HepG2 (cell line): Measurements from ENCODE around the gene GPALPP1. TPM values are rescaled to one million over a fixed set of nuclear protein-coding genes. Genes with fewer than 3 reads are reported as not detected.

Experiments
- DMAP1 ChIP-seq: IDR thresholded peaks from 2 replicates; pipeline ENCODE4 v1.6.1; 2016
- HOXA3 ChIP-seq: sonication (generic); formaldehyde crosslinking; IDR thresholded peaks from 2 replicates; pipeline ENCODE4 v1.5.0; 2020; ENCODE audit warnings: missing genetic modification reagents
- KAT2B ChIP-seq: fragments of 150-350 bp; IDR thresholded peaks from 2 replicates; pipeline ENCODE4 v1.6.1; 2014; ENCODE audit warnings: low read depth, low read length, borderline replicate concordance
- MIER2 ChIP-seq: IDR thresholded peaks from 2 replicates; pipeline ENCODE4 v1.6.1; 2016; ENCODE audit warnings: missing biosample characterization, missing genetic modification reagents
- MYNN ChIP-seq: sonication (generic); formaldehyde crosslinking; IDR thresholded peaks from 2 replicates; pipeline ENCODE4 v1.4.0; 2020; ENCODE audit warnings: mild to moderate bottlenecking, low read depth, missing genetic modification reagents
- MZF1 ChIP-seq: sonication (generic); formaldehyde crosslinking; IDR thresholded peaks from 2 replicates; pipeline ENCODE4 v1.8.1; 2023; ENCODE audit warnings: mild to moderate bottlenecking, missing genetic modification reagents, borderline replicate concordance
- SMAD9 ChIP-seq: sonication (generic); formaldehyde crosslinking; IDR thresholded peaks from 2 replicates; pipeline ENCODE4 v1.5.1; 2020; ENCODE audit warnings: mild to moderate bottlenecking, missing genetic modification reagents
- SP140L ChIP-seq: sonication (generic); formaldehyde crosslinking; IDR thresholded peaks from 2 replicates; pipeline ENCODE4 v1.4.0; 2020; ENCODE audit warnings: missing genetic modification reagents, borderline replicate concordance
- ZNF12 ChIP-seq: sonication (generic); formaldehyde crosslinking; IDR thresholded peaks from 2 replicates; pipeline ENCODE4 v1.5.0; 2020; ENCODE audit warnings: missing genetic modification reagents
- ZNF3 ChIP-seq: IDR thresholded peaks from 2 replicates; pipeline ENCODE4 v1.7.0; 2017; ENCODE audit warnings: inconsistent platforms
- ZNF343 ChIP-seq: sonication (generic); formaldehyde crosslinking; IDR thresholded peaks from 2 replicates; pipeline ENCODE4 v1.4.0; 2020; ENCODE audit warnings: mild to moderate bottlenecking, missing genetic modification reagents
- ZNF350 ChIP-seq: sonication (generic); formaldehyde crosslinking; IDR thresholded peaks from 2 replicates; pipeline ENCODE4 v1.4.0; 2020; ENCODE audit warnings: mild to moderate bottlenecking, low read depth, missing genetic modification reagents, borderline replicate concordance
- ZNF567 ChIP-seq: sonication (generic); formaldehyde crosslinking; IDR thresholded peaks from 2 replicates; pipeline ENCODE4 v1.8.1; 2023; ENCODE audit warnings: mild to moderate bottlenecking, missing genetic modification reagents, borderline replicate concordance
- polyA plus RNA-seq, 8 experiments: library from polyadenylated mRNA; depleted of rRNA in 3 of 8; stranded (reverse) in 7 of 8; unstranded in 1 of 8; fragments of >200 nt; fragmentation: Illumina TruSeq in 4 of 8; extraction: Trizol in 4 of 8; gene quantifications; 2 replicates each; pipeline versions ENCODE4 v1.2.1 to v1.2.3, GENCODE V29; 2011 to 2016; ENCODE audit warnings: low read depth in 4 of 8, missing spikeins in 1 of 8, mixed read lengths in 1 of 8; ENCODE audit not compliant: insufficient read depth in 1 of 8
- total RNA-seq, 5 experiments: library from RNA; depleted of rRNA; stranded (reverse); fragments of >200 nt; fragmentation: Illumina TruSeq; extraction: Trizol; gene quantifications; 2 replicates each; pipeline ENCODE4 v1.2.3, GENCODE V29; 2016; ENCODE audit warnings: low read depth in 1 of 5
- TF ChIP-seq, protein P1 (sequence below): fragments of 450-650 bp; IDR thresholded peaks from 2 replicates; pipeline ENCODE4 v1.6.1; 2017
- TF ChIP-seq, protein P2 (sequence below): sonication (generic); formaldehyde crosslinking; IDR thresholded peaks from 2 replicates; pipeline ENCODE4 v1.4.0; 2020; ENCODE audit warnings: missing genetic modification reagents
- TF ChIP-seq, protein P3 (sequence below): sonication (generic); formaldehyde crosslinking; conservative IDR thresholded peaks from 2 replicates; pipeline ENCODE4 v1.4.0; 2020; ENCODE audit warnings: mild to moderate bottlenecking, missing genetic modification reagents, moderate library complexity
- TF ChIP-seq, protein P4 (sequence below): IDR thresholded peaks from 2 replicates; pipeline ENCODE4 v1.6.1; 2016; ENCODE audit warnings: low read depth, missing genetic modification reagents, missing compliant biosample characterization

Gene GPALPP1
- total and polyA plus RNA-seq, 2 of the 13 experiments (the other 11 are each of a cell fraction or from before 2014, with no cell fraction given) = 12.1 to 23.1 TPM

DNA sequence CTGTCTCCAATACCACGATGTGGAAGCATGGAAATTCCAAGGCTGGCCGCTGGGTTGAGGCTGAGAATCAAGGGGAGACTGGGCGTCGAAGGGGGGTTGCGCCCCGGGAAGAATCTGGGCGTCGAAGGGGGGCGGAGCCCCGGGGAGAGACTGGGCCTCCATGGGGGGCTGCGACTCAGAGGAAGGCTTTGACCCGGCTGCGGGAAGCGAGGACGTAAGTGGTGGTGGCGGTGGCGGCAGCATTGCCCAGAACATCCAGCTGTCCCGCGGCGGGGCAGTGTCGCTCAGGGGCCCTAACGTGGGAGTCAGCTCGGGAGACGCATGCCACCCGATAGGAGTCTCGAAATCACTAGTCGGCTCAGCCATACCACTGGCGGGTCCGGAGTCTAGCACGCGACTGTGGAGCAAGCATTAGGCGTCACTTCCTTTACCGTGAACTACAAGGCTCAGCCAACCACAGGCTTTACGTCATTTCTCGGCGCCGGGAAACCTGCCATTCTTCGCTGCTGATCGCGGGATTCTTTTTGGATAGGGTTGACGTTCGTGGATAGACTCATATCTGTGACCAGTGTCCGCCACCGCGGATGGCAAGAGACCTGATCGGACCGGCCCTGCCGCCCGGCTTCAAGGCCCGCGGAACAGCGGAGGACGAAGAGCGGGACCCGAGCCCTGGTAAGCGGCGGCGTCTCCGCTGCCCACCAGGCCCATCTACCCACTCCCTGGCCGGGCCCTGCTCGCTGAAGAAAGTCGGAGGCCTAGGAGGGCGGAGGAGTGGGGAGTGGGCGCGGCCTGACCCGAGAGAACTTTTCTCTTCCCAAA lies at the start of gene GPALPP1, which contains the start of gene NUFIP1 (continued):
- TF ChIP-seq, protein P1, sequence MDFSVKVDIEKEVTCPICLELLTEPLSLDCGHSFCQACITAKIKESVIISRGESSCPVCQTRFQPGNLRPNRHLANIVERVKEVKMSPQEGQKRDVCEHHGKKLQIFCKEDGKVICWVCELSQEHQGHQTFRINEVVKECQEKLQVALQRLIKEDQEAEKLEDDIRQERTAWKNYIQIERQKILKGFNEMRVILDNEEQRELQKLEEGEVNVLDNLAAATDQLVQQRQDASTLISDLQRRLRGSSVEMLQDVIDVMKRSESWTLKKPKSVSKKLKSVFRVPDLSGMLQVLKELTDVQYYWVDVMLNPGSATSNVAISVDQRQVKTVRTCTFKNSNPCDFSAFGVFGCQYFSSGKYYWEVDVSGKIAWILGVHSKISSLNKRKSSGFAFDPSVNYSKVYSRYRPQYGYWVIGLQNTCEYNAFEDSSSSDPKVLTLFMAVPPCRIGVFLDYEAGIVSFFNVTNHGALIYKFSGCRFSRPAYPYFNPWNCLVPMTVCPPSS = no peak
- TF ChIP-seq, protein P2, sequence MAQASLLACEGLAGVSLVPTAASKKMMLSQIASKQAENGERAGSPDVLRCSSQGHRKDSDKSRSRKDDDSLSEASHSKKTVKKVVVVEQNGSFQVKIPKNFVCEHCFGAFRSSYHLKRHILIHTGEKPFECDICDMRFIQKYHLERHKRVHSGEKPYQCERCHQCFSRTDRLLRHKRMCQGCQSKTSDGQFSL (CRISPR knock-in tag) = no peak; the same call in 1 of the 2 replicates
- TF ChIP-seq SP140L = no peak
- TF ChIP-seq KAT2B = no peak
- TF ChIP-seq ZNF3 = 0 out of 2 replicates have a peak, but pooled peaks have one; percentile 20
- TF ChIP-seq DMAP1 (CRISPR knock-in tag) = peak; percentile 96
- no peak for TF ChIP-seq ZNF12 (CRISPR knock-in tag)
- TF ChIP-seq HOXA3 (CRISPR knock-in tag) = peak; percentile 97
- TF ChIP-seq, protein P3, sequence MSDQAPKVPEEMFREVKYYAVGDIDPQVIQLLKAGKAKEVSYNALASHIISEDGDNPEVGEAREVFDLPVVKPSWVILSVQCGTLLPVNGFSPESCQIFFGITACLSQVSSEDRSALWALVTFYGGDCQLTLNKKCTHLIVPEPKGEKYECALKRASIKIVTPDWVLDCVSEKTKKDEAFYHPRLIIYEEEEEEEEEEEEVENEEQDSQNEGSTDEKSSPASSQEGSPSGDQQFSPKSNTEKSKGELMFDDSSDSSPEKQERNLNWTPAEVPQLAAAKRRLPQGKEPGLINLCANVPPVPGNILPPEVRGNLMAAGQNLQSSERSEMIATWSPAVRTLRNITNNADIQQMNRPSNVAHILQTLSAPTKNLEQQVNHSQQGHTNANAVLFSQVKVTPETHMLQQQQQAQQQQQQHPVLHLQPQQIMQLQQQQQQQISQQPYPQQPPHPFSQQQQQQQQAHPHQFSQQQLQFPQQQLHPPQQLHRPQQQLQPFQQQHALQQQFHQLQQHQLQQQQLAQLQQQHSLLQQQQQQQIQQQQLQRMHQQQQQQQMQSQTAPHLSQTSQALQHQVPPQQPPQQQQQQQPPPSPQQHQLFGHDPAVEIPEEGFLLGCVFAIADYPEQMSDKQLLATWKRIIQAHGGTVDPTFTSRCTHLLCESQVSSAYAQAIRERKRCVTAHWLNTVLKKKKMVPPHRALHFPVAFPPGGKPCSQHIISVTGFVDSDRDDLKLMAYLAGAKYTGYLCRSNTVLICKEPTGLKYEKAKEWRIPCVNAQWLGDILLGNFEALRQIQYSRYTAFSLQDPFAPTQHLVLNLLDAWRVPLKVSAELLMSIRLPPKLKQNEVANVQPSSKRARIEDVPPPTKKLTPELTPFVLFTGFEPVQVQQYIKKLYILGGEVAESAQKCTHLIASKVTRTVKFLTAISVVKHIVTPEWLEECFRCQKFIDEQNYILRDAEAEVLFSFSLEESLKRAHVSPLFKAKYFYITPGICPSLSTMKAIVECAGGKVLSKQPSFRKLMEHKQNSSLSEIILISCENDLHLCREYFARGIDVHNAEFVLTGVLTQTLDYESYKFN = no peak
- TF ChIP-seq ZNF567 (CRISPR knock-in tag) = no peak
- TF ChIP-seq MYNN (CRISPR knock-in tag) = no peak
- peak; percentile 58; the same call in 1 of the 2 replicates for TF ChIP-seq ZNF350 (CRISPR knock-in tag)
- TF ChIP-seq MZF1 (CRISPR knock-in tag) = no peak
- TF ChIP-seq MIER2 (CRISPR knock-in tag) = no peak
- TF ChIP-seq, protein P4, sequence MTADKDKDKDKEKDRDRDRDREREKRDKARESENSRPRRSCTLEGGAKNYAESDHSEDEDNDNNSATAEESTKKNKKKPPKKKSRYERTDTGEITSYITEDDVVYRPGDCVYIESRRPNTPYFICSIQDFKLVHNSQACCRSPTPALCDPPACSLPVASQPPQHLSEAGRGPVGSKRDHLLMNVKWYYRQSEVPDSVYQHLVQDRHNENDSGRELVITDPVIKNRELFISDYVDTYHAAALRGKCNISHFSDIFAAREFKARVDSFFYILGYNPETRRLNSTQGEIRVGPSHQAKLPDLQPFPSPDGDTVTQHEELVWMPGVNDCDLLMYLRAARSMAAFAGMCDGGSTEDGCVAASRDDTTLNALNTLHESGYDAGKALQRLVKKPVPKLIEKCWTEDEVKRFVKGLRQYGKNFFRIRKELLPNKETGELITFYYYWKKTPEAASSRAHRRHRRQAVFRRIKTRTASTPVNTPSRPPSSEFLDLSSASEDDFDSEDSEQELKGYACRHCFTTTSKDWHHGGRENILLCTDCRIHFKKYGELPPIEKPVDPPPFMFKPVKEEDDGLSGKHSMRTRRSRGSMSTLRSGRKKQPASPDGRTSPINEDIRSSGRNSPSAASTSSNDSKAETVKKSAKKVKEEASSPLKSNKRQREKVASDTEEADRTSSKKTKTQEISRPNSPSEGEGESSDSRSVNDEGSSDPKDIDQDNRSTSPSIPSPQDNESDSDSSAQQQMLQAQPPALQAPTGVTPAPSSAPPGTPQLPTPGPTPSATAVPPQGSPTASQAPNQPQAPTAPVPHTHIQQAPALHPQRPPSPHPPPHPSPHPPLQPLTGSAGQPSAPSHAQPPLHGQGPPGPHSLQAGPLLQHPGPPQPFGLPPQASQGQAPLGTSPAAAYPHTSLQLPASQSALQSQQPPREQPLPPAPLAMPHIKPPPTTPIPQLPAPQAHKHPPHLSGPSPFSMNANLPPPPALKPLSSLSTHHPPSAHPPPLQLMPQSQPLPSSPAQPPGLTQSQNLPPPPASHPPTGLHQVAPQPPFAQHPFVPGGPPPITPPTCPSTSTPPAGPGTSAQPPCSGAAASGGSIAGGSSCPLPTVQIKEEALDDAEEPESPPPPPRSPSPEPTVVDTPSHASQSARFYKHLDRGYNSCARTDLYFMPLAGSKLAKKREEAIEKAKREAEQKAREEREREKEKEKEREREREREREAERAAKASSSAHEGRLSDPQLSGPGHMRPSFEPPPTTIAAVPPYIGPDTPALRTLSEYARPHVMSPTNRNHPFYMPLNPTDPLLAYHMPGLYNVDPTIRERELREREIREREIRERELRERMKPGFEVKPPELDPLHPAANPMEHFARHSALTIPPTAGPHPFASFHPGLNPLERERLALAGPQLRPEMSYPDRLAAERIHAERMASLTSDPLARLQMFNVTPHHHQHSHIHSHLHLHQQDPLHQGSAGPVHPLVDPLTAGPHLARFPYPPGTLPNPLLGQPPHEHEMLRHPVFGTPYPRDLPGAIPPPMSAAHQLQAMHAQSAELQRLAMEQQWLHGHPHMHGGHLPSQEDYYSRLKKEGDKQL (CRISPR knock-in tag) = peak; percentile 28; the same call in 1 of the 2 replicates
- no peak for TF ChIP-seq SMAD9 (CRISPR knock-in tag)
- no peak for TF ChIP-seq ZNF343 (CRISPR knock-in tag)
